Middle frontal gyrus (tissue), 1 donor: ENCODE data around the gene NCBP2.

Source experiments
- DNase-seq: peaks from one replicate; pipeline ENCODE4 v3.0.0-alpha.2; 2015; ENCODE audit warnings: low spot score; ENCODE audit errors: extremely low spot score

NCBP2 gene

GRCh38 chr3:196942226-196942914 lies at the start of gene NCBP2:
NCBP2 (minus strand) TSS chr3:196942528; CDS start chr3:196942503, 25 bp downstream.
- DNase-seq, result peak; percentile 94

- DNase-seq, result no peak
Observed at GRCh38 chr3:196991581-196992460, 49.5 kb upstream of the NCBP2 start.

GRCh38 chr3:196990601-196991007 lies 48.3 kb upstream of the NCBP2 start:
- DNase-seq, result no peak

- DNase-seq, result no peak
Observed at GRCh38 chr3:196989721-196990262, 47.5 kb upstream of the NCBP2 start.

GRCh38 chr3:196988241-196989029 lies 46.1 kb upstream of the NCBP2 start:
- no peak for DNase-seq

- DNase-seq, result no peak
Observed at GRCh38 chr3:196987022-196987421, 44.7 kb upstream of the NCBP2 start.

GRCh38 chr3:196985954-196986885 lies 43.9 kb upstream of the NCBP2 start:
- DNase-seq, result no peak

GRCh38 chr3:196985298-196985697 lies 43.0 kb upstream of the NCBP2 start:
- DNase-seq, result no peak

GRCh38 chr3:196983186-196983585 lies 40.9 kb upstream of the NCBP2 start:
- no peak for DNase-seq

- no peak for DNase-seq
Observed at GRCh38 chr3:196981657-196982056, 39.3 kb upstream of the NCBP2 start.

- no peak for DNase-seq
Observed at GRCh38 chr3:196979545-196979944, 37.2 kb upstream of the NCBP2 start.

- no peak for DNase-seq
Observed at GRCh38 chr3:196976941-196977340, 34.6 kb upstream of the NCBP2 start.

GRCh38 chr3:196975349-196975748 lies 33.0 kb upstream of the NCBP2 start:
- no peak for DNase-seq

- DNase-seq, result no peak
Observed at GRCh38 chr3:196974661-196975060, 32.3 kb upstream of the NCBP2 start.

GRCh38 chr3:196971094-196971698 lies 28.9 kb upstream of the NCBP2 start:
- DNase-seq, result no peak

GRCh38 chr3:196970547-196971093 lies 28.3 kb upstream of the NCBP2 start:
- no peak for DNase-seq

- no peak for DNase-seq
Observed at GRCh38 chr3:196969660-196970546, 27.6 kb upstream of the NCBP2 start.

- no peak for DNase-seq
Observed at GRCh38 chr3:196969134-196969659, 26.9 kb upstream of the NCBP2 start.
